Activated gamma-delta T cell (primary cell): Measurements from ENCODE around the gene SIAH1.
"Not testable (repeated sequence)": the region's sequence is repeated elsewhere in the genome, so short reads cannot be mapped to it uniquely, and the experiment has no call there.

Experiments
- DNase-seq: peaks from one replicate; lab custom pipeline; 2025; lab: John Stamatoyannopoulos, UW

SIAH1 gene

DNA sequence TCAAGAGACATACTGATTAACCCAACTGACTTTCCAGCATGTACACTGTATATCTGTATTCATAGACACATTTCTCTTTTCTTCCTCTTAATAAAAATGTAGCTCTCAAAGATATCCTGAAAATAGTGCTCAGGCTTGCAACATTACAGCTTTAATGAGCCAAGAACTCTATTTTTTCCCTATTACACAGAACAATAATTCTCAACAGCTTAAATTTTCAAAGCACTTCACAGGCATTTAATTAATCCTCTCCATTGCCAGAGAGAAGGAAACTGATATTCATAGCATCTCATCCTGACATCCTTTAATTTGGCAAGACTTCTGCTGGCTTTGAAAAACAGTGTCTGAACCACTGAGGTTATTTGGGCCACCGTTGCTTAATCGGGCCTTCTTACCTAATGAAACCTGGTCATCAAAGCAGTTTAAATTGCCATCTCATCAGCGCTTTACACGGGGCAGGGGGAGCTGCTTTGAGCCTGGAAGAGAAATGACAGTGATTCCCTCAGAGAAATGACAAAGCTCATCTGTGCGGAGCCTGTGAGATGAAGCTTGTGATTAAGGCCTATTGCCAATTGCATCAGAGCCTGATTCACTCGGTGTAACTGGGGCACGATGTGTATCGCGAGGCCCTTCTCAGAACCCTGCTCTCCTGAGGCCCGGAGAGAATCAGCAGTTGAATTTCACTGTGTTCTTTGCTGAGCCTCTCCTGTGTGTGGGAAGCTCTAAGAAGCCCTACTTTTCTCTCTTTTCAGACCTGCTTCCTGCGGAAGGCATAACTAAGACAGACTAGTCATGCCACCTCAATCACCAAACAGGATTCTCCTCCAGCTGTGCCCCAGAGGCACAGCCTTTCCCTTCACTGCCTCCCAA is 8.5 kb upstream of the SIAH1 start:
- DNase-seq, result no peak

DNA sequence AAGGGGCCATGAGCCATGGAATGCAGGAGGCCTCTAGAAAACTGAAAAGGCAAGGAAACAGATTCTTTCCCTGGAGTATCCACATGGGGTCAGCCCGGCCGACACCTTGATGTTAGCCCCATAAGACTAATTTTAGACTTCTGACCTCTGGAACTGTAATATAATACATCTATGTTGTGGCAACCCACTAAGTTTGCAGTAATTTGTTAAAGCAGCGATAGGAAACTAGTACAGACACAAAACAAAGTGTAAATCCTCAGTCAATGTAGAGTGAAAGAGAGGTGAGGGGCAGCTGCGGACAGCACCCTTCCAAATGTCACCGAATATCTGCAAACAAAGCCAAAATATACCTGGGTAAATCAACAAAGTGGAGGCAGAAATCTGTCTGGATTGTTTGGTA is 7.2 kb upstream of the SIAH1 start:
- DNase-seq, result no peak

DNA sequence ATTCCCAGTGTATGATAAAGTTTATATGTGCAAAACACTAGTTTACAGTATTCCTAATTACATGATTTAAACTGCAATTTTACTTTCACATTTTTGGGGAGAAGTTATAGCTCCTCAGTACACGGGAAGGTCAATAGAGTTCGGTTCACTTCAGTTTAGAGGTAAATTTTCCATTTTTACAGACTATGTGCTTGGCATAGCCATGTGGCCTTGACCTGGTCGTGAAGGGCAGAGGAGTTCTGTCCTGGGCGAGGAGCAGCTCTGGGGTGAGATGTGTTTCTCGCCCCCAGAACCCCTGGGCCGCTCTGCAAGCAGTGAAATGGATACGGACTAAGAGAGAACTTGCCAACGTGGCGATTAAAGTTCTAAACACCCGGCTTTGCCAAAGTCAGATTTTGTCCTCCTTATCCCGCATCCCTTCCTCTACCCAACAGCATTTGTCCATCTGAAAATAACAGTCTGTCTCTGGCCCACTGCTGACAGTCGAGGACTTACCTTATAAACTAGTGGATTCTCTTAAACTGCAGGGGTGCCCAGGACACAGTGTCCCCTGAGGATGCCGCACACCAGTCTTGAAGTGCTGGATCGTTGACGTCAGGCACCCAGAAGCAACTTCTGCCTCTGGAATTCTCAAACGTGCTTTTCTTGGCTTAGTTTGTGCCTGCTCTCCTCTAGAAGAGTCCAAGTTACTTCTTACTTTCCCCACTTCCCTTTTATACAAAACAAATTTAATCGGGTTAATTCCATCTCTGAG is 1.5 kb upstream of the SIAH1 start:
- no peak for DNase-seq

DNA sequence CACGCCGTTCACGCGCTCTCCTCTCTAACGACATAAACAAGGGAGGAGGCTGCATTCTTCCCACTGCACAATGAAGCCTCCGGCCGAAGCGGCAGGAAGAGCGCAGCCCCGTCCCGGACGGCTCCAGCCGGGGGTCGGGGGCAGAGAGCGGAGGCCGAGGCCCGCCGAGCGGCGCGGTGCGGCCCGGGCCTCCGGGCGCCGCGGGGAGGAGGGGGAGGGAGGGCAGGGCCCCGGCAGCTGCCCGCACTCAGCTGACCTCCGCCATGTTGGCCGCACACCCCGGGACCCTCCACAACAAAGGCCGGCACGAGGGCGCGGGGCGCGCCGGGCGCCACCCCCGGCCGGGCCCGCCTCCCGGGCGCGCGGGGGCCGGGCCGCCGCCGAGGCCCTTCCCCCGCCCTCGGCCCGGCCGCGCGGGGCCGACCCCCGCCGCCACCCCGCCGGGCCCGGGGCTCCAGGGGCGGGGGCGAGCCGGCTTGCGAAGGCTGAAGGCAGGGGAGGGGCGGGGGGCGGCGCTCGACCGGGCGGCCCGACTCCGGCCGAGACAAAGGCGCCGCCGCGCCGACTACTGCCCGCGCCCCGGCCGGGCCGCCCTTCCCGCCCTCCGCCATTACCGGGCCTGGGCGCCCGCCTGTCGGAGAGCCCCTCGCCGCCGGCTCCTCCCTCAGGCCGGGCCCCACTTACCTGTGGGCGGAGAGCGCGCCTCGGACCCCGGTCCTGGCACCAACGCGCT is 527 bp downstream of the SIAH1 start:
- DNase-seq, result peak; percentile 34

DNA sequence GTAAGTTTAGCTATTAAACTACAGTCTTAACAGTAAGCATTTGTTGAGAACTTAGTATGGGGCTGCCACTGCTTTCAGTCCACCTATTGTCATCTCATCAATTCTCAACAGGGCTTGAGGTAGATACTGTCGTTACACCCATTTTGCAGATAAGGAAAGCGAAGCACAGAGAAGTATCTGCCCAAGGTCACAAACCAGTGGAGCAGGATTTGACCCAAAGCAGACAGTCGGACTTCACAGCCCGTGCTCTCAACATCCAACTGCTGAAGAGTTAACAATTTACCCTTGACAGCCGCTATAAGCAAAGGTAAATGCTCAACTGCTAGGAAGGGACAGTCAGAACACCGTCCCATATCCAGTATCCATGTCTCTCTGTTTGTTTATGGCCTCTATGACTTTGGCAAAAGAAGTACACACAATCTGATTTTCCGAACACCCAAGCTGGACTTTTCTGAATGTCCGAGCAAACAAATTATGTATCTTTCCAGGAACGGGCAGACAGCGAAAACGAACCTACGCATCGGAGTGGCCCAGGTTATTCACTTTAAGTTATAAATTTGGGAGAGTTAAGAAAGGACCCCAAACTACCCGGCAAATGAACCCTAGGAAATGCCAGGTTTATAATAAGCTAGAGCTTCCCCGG is 1.2 kb downstream of the SIAH1 start:
- DNase-seq, result no peak

DNA sequence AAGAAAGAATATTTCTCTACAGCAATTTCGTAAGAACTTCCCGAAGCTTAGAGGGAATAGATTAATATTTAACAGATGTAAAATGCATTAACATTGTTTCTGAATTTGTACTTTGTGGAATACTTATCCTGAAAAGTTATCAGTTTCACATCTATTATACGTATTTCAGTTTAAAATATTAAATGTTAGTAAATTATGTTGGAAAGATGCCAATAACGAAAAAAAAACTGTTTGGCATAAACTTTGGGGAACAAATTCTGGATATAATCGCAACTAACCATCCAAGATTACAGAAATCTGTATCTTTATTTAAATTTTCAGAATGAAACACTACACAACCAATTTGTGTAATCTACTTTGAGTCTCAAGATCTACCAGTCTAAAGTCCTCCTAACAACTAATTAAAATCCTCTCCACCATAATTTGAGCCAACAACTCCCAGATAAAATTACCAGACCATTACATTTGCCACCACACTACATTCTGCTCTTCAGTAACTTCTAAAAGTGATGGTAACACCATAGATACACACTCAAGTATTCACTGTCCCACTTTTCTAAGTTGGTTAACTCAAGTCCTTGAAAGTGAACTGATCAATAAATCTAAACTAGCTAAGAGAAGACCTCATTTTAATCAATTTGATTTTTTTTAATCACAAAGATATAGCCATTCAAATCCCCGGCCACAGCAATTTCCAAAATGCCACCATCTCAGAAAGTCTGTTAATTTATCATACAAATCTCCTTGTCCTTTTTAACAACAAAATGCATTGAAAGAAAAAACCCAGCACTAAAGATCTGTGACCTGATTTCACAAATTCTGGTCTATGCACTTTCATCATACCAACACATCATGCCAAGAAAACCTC is 2.0 kb downstream of the SIAH1 start:
- DNase-seq, result no peak

DNA sequence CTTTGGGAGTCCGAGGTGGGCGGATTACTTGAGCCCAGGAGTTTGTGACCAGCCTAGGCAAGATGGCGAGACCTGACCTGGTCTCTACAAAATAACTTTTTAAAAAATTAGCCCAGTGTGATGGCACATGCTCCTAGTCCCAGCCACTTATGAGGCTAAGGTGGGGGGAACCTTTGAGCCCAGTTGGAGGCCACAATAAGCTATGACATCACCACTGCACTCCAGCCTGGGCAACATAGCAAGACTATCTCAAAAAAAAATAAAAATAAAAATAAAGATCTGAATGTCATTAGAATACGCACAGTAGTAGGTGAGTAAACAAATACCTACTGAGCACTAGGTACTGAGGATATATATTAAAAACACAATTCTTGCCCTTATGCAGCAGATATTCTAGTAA is 3.1 kb downstream of the SIAH1 start:
- DNase-seq, result no peak

DNA sequence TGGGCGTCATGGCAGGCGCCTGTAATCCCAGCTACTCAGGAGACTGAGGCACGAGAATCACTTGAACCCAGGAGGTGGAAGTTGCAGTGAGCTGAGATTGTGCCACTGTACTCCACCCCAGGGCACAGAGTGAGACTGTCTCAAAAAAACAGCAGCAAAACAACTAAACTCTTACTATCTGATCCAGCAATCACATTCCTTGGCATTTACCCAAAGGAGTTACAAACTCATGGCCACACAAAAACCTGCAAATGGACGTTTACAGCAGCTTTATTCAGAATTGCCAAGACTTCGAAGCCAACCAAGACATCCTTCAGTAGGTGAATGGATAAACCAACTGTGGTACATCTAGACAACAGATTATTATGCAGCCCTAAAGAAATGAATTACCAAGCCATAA is 4.0 kb downstream of the SIAH1 start:
- no peak for DNase-seq

DNA sequence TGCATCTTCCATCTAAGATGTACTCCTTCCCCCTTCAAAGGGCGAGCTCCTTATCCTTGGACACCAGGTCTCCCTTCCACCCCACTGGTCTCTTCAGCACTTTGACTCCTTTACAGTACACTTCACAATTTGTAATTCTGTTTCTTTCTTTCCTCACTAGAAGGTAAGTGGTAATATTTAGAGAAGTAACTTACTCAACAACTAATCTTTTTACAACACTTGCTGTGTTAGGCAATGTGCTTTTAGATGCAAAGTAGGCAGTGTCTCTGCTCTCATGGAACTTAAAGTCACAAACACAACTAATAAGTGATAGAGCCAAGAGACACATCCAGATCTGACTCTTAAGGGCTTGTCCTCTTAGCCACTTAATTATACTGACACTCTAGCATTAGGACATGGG is 6.4 kb downstream of the SIAH1 start:
- DNase-seq, result no peak

DNA sequence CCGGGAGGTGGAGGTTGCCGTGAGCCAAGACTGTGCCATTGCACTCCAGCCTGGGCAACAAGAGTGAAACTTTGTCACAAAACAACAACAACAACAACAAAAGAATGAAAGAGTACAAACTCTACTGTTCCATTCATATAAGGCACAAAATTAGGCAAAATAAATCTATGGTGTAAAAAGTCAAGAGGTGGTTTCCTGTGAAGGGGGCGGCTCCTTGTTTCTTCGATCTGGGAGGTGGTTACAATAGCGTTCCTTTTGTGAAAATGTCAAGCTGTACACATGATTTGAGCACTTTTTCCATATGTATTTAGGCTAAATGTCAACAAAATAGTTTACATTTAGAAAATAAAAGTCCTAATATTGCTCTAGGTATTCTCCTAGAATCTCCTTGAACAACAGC is 6.9 kb downstream of the SIAH1 start:
- no peak for DNase-seq

DNA sequence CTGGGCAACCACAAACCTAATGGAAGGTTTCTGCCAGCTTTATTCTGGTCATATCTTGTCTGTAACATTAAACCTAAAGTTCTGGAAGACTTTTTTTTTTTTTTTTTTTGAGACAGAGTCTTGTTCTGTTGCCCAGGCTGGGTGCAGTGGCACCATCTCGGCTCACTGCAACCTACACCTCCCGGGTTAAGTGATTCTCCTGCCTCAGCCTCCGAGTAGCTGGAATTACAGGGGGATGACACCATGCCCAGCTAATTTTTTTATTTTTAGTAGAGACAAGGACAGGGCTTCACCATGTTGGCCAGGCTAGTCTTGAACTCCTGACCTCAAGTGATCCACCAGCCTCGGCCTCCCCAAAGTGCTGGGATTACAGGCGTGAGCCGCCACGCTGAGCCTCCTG is 7.9 kb downstream of the SIAH1 start:
- DNase-seq, result not testable (repeated sequence)

DNA sequence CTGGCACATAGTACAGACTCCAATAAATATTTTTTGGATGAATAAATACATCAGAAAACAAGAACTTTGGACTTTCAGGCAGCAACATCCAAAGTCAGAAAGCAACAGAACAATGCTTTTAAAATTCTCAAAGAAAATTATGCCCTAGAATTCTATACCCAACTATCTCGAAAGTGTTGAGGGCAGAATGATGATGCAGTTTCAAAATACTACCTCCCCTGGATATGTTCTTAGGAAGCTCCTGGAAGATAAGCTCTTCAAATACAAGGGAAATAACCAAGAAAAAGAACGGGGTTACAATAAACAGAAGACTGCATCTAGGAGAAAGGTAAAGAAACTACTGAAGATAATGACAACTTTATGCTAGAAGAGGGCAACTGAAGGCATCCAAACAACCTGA is 11.0 kb downstream of the SIAH1 start:
- DNase-seq, result no peak

DNA sequence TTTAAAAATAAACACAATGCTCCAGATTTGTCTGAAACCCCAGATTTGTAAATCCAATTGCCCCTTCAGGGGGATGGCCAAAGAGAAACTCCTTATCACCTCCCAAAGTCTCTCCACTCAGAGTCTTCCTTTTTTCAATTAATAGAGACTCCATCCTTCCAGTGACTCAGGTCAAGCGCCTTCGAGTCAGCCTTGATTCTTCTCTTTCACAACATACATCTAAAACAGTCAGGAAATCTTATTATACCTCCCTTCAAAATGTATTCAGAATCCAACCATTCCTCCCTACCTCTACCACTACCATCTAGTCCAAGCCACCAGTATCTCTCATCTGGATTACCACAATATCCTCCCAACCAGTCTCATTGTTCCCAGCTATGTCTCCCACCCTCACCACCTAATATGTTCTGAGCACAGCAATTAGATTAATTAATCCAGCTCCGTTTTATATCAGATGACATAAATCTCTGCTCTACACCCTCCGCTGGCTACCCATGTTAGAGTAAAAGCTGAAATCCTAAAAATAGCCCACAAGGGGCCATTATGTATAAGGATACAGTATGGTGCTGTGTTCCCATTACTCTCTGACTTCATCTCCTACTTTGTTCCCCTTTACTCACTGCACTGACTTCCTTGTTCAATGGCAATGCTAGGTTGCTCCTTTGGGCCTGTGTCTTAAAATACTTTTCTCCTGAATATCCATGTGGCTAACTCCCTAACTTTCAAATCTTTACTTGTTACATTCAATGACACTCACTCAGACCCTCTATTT is 11.8 kb downstream of the SIAH1 start:
- no peak for DNase-seq

DNA sequence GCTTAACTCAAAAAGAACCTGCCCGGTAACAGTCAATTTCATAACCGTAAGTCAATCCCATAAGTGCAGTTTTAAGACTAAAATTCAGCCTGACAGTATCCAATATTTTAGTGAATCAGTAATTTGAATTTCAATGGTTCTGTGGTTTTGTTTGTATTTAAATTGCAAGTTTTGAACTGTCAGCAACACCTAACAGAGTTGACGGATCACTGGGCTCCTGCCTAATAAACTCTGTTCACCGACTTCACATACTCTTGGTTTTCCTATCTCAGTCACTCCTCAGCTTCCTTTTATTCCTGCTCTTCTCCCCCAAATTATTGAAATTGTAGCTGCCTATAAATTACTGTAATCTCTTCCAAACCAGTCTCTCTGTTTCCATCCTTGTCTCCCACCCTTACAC is 12.5 kb downstream of the SIAH1 start:
- no peak for DNase-seq

DNA sequence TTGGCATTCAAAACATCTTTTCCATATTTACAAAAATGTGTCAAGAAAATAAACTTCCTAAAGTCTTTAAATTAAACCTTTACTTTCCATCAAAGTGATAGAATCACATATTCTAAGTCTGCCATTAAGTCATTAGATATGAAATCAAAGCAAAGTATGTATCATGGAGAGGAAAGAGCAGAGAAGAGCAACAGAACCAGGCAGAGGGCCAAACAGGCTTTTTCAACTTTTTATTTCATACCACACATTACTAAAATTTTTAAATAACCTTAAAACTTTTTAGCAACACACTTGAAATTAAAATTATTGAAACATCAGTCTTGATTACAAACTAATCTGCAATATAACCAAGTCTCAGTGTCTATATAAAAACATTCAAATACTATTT is 13.8 kb downstream of the SIAH1 start:
- DNase-seq, result no peak

DNA sequence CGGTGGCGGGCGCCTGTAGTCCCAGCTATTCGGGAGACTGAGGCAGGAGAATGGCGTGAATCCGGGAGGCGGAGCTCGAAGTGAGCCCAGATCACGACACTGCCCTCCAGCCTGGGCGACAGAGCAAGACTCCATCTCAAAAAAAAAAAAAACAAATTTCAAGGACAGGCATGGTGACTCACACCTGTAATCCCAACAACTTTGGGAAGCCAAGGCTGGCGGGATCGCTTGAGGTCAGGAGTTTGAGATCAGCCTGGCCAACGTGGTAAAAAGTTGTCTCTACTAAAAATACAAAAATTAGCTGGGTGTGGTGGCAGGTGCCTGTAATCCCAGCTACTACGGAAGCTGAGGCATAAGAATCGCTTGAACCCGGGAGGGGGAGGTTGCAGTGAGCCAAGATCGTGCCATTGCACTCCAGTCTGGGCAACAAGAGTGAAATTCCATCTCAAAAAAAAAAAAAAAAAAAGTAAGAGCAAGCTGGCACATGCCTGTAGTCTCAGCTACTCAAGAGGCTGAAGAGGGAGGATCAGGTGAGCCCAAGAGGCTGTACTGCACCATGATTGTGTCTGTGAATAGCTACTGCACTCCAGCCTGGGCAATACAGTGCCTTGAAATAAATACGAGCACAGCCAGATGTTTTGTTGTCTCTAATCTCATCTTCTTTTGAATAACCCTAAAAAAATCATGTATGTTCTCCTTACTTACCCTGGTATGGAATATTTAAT is 14.4 kb downstream of the SIAH1 start:
- DNase-seq, result not testable (repeated sequence)

DNA sequence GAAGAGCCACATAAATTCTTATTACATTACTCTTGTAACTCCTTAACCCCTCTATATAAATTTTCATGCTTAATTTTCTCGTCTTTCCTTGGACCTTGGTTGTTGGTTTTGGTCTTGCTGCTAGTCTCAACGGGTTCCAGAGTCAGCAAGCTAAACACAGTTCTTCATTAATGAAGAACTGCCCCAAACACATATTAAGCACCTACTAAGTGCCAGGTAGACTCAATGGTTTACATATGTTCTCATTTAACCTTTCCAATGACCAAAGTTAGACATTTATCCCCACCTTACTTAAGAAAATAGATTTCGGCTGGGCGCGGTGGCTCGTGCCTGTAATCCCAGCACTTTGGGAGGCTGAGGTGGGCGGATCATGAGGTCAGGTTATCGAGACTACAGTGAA is 15.0 kb downstream of the SIAH1 start:
- no peak for DNase-seq

DNA sequence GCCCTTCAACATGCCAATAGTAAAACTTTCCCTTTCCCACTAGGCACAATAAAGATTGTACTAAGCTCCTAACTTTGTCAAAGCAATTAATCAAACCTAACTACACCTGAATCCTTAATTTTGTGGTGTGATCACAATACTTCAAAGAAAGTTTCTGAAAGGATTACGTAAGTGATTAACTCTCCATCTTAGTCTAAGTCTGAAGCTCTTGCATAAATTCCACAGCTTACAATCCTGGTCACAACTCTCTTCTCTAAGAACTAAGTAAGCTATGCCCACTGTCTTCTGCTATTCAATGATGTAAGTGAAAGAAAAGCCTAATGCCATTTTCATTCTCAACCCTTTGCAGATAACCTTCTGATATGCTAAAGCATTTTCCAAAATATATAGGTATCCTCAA is 15.4 kb downstream of the SIAH1 start:
- no peak for DNase-seq

DNA sequence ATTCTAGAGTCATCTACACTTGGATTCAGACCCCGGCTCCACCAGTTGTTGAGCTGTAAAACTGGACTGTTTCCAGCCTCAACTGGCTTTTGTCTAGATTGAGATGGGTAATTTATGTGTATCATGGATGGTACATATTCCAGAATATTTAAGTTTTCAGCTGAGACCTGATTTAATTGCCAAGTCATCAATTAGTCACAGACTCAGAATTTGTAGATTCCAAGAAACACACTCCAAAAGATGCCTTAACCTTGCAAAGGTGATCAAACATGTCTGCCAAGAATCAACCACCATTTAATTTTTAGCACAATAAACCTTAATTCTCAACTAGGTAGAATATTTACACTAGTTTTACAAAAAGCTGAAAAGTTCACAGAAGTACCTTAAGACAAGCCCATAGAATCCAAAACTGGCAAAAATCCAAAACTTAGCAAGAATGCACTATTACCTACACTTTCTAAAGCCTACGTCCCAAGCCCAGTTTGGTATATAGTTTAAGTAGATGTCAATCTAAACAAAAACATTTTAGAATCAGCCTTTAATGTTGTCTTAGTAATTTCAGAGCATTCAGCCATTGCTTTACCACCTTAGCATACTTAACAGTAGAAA is 17.7 kb downstream of the SIAH1 start:
- DNase-seq, result no peak
